ENCODE data around the gene CD52.

DNA sequence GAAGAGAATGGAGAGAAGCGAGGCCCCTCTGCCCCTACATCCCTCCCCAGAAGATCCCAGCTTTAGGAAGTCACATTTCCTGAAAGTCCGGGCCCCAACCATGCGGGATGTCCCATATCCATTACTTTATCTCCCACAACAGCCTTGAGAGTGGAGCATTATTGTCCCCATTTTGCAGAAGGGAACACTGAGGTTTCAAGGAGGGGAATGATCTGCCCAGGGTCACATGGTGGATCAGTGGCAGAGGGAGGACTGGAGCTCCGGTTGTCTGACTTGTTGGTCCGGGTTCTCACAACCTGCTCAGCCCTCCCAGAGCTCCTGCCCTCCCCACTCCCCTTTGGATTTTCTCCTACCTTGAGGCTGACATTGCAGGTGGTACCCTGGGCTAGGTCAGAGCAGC, 38.3 kb downstream of the CD52 start:
- no peak for TF ChIP-seq ZEB1 (IDR thresholded peaks at IDR 0.05; ENCODE audit: insufficient replicate concordance, low read depth)
- TF ChIP-seq ESRRA (CRISPR knock-in tag; IDR thresholded peaks at IDR 0.05; ENCODE audit: low read depth) = no peak

All from HepG2 (cell line).